Kidney (tissue), 14 donors: ENCODE data around the gene ELFN2. TPM values are rescaled to one million over a fixed set of nuclear protein-coding genes. Genes with fewer than 3 reads are reported as not detected.

Experiments
- DNase-seq, 5 donors: peaks; one replicate each; pipeline ENCODE4 v3.0.0-alpha.2; 2013 to 2020
- FAIRE-seq: peaks from 2 replicates; lab custom pipeline; 2012; peaks lifted over from hg19 to GRCh38; lab: Jason Lieb, UNC
- H3K27ac ChIP-seq, 2 donors: one replicate each; pipeline ENCODE4 v1.7.0; 2013; ENCODE audit warnings: low read depth in 2 of 2, low read length in 2 of 2, inconsistent platforms in 1 of 2
- H3K27me3 ChIP-seq: one replicate; pipeline ENCODE4 v1.7.1; 2013; ENCODE audit warnings: low read length, inconsistent platforms; ENCODE audit not compliant: control insufficient read depth, insufficient read depth
- H3K36me3 ChIP-seq, 3 donors: one replicate each; pipeline versions ENCODE4 v1.7.0 to v1.7.1; 2013; ENCODE audit warnings: low read length in 3 of 3, control low read depth in 1 of 3, inconsistent platforms in 1 of 3; ENCODE audit not compliant: insufficient read depth in 3 of 3, control insufficient read depth in 2 of 3
- H3K4me1 ChIP-seq, 3 donors: one replicate each; pipeline versions ENCODE4 v1.7.0 to v1.7.1; 2013; ENCODE audit warnings: low read length in 3 of 3, inconsistent platforms in 1 of 3, low read depth in 1 of 3; ENCODE audit not compliant: control insufficient read depth in 2 of 3, insufficient read depth in 2 of 3
- H3K4me3 ChIP-seq, 3 donors: one replicate each; pipeline versions ENCODE4 v1.7.0 to v1.8.1; 2013; ENCODE audit warnings: low read length in 3 of 3, control low read depth in 1 of 3, inconsistent platforms in 1 of 3
- H3K9ac ChIP-seq, 3 donors: one replicate each; pipeline versions ENCODE4 v1.7.0 to v1.7.1; 2013; ENCODE audit warnings: low read length in 3 of 3, control low read depth in 1 of 3, inconsistent platforms in 1 of 3
- H3K9me3 ChIP-seq, 3 donors: one replicate each; pipeline versions ENCODE4 v1.7.0 to v1.7.1; 2013; ENCODE audit warnings: low read length in 3 of 3, control low read depth in 1 of 3, inconsistent platforms in 1 of 3; ENCODE audit not compliant: control insufficient read depth in 2 of 3, insufficient read depth in 1 of 3
- intact Hi-C: fragments of 100-400 bp; cut with DNase I; formaldehyde crosslinking; loops from one replicate; pipeline ENCODE4 v1.11.1; 2022
- polyA plus RNA-seq: library from polyadenylated mRNA; stranded (reverse); fragments of 350-450 nt; fragmentation: Illumina TruSeq; extraction: RNeasy Lipid Tissue Mini Kit (QIAGEN cat#74804); gene quantifications from one replicate; pipeline ENCODE4 v1.2.3, GENCODE V29; 2014; ENCODE audit warnings: low read depth, low replicate concordance; ENCODE audit not compliant: insufficient read depth
- total RNA-seq: library from RNA; stranded (reverse); fragmentation: NEBNext Ultra II Directional; extraction: Animal tissue kit (Norgen Biotek cat#: 25700); gene quantifications from one replicate; pipeline ENCODE4 v1.2.1, GENCODE V29; 2021
- TF ChIP-seq, protein P1 (sequence below): IDR thresholded peaks from 3 replicates; pipeline ENCODE4 v1.5.1; 2012; ENCODE audit warnings: mild to moderate bottlenecking, moderate library complexity, borderline replicate concordance; ENCODE audit not compliant: insufficient read depth; ENCODE audit errors: extremely low read depth
- donor health status: control.
- donor health status: control.
- donor health status: control.
- donor health status: control.
- donor health status: control.
- donor health status: DM: yes; HTN: yes; CAD: no.
- donor health status: Normal renal cell carcinoma (clear cell type).

ELFN2 gene
- total and polyA plus RNA-seq, 2 donors from 2014 or later, result 0.19 to 4.6 TPM

DNA sequence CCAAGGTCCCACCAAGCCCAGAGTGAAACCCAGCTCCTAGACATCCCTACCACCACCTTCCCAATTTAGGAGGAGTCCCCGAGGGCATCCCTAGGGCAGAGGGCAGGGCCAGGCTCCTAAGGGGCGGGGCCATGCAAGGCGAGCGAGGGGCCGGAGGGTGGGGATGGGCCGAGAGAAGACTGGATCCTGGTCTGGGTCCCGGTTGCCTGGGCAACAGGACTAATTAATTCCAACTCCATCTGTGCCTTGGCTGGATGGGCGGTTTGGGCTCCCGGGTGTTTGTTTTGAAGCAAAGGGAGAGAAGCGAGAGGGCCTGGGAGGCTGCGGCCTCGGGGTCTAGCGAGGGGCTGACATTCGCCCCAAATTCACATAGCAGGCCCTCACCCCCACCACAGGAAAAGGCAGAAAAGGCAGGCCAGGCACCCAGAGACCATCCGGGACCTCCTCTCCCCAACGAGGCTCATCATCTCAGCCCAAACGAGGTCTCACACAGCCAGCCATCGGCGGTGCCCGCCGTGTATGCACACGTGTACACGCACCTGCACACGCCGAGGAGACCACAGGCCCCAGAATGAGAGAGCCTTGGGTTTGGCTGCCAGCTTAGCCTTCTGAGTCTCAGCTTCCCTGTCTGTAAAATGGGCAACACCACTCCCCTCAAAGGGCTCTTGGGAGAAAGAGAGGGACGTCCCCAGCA is 23.9 kb downstream of the ELFN2 start:
- H3K9me3 ChIP-seq, result no peaks in the 10 kb centered on the region
- H3K27ac ChIP-seq, result no peak overlapping the region
- no peaks in the 10 kb centered on the region for H3K36me3 ChIP-seq
- no peak overlapping the region for H3K9ac ChIP-seq
- H3K27me3 ChIP-seq, result no peaks in the 10 kb centered on the region
- intact Hi-C loops, result no loop called here
- TF ChIP-seq, protein P1, sequence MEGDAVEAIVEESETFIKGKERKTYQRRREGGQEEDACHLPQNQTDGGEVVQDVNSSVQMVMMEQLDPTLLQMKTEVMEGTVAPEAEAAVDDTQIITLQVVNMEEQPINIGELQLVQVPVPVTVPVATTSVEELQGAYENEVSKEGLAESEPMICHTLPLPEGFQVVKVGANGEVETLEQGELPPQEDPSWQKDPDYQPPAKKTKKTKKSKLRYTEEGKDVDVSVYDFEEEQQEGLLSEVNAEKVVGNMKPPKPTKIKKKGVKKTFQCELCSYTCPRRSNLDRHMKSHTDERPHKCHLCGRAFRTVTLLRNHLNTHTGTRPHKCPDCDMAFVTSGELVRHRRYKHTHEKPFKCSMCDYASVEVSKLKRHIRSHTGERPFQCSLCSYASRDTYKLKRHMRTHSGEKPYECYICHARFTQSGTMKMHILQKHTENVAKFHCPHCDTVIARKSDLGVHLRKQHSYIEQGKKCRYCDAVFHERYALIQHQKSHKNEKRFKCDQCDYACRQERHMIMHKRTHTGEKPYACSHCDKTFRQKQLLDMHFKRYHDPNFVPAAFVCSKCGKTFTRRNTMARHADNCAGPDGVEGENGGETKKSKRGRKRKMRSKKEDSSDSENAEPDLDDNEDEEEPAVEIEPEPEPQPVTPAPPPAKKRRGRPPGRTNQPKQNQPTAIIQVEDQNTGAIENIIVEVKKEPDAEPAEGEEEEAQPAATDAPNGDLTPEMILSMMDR, result no peak
- FAIRE-seq (no peak), DNase-seq (no peak)
- peaks cover 0 to 5% (median 5%) of the 10 kb centered on the region in 3 donors for H3K4me1 ChIP-seq
- no peak overlapping the region for H3K4me3 ChIP-seq

DNA sequence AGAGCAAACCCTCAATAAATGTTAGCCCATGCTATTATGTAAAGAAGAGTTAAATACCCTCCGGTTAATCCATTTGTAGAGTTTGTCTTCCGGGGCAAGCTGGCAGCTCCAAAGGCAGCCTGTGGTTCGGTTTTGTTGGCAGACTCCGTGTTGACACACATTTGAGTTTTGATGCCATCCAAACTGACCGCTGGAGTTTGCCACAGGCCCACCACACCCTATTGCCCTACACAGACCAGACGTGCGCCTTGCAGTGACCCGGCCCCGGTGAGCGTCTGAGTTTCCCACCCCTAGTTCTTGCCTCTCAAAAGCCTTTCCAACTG is 25.1 kb downstream of the ELFN2 start:
- Histone ChIP-seq H3K4me3 (no peak overlapping the region), H3K27me3 (no peaks in the 10 kb centered on the region), H3K36me3 (no peaks in the 10 kb centered on the region), H3K27ac (no peak overlapping the region), H3K4me1 (peaks cover 0 to 5% (median 5%) of the 10 kb centered on the region in 3 donors), H3K9me3 (no peaks in the 10 kb centered on the region), H3K9ac (no peak overlapping the region)
- no peak for DNase-seq
- TF ChIP-seq, protein P1, result no peak
- intact Hi-C loops, result no loop called here
- FAIRE-seq, result no peak

DNA sequence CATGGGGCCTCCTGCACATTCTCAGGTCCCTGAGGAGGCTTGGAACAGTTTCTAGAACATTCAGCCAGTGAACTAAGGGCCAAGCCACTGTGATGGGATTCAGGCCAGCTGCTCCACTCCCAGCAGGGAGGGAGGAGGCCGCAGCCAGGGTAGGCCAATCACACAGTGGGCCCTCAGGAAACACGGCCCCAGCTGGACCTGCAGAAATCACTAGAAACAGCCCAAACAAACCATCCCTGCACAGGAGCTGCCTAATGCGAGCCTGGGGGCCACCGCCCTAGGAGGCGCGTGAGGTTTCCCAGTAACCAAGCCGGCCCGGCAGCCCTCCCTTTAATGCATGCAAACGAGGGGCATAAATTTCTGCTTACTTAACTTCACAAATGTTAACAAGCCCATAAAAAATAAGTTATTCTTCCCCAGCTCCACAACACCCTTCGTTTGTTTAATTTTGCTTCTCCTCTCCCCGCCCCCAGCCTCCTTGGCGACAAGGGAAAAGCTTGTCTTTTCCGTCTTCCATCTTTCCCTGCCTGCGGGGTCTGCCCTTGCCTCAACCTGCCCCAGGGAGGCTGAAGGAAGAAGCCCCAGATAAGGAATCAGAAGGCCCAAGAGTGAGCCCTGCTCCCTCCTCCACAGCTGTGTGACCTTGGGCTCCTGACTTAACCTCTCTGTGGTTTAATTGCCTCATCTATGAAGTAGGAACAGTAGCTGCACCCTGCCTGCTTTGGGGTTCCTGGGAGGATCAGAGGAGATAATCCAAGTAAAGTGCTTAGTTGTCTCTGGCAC is 25.7 kb downstream of the ELFN2 start:
- intact Hi-C loops, result no loop called here
- H3K9me3 ChIP-seq, result no peaks in the 10 kb centered on the region
- TF ChIP-seq, protein P1, result no peak
- no peak overlapping the region for H3K27ac ChIP-seq
- peaks cover 0 to 5% (median 5%) of the 10 kb centered on the region in 3 donors for H3K4me1 ChIP-seq
- H3K4me3 ChIP-seq, result no peak overlapping the region
- H3K9ac ChIP-seq, result no peak overlapping the region
- H3K36me3 ChIP-seq, result no peaks in the 10 kb centered on the region
- H3K27me3 ChIP-seq, result no peaks in the 10 kb centered on the region
- DNase-seq, result peak; percentile 74 to 94 (median 89)
- FAIRE-seq, result no peak
